GM19397 (cell line): Measurements from ENCODE around the gene ZNF629.

Experiments
- ATAC-seq: cut with Tn5 transposase; IDR thresholded peaks from one replicate; pipeline ENCODE4 v1.9.1; 2021; ENCODE audit warnings: mild to moderate bottlenecking, moderate library complexity; ENCODE audit not compliant: unreplicated experiment

Gene ZNF629

GRCh38 chr16:30786115-30786935 lies 680 bp downstream of the ZNF629 start:
- no peak for ATAC-seq

- no peak for ATAC-seq
Measured at GRCh38 chr16:30785126-30786106, 1.6 kb downstream of the ZNF629 start.

GRCh38 chr16:30784215-30784614 lies 2.8 kb downstream of the ZNF629 start:
- no peak for ATAC-seq

GRCh38 chr16:30783280-30784109 lies 3.5 kb downstream of the ZNF629 start:
- ATAC-seq = no peak

- ATAC-seq = no peak
Measured at GRCh38 chr16:30782486-30783279, 4.3 kb downstream of the ZNF629 start.

GRCh38 chr16:30780549-30780948 lies 6.5 kb downstream of the ZNF629 start:
- ATAC-seq = no peak

DNA sequence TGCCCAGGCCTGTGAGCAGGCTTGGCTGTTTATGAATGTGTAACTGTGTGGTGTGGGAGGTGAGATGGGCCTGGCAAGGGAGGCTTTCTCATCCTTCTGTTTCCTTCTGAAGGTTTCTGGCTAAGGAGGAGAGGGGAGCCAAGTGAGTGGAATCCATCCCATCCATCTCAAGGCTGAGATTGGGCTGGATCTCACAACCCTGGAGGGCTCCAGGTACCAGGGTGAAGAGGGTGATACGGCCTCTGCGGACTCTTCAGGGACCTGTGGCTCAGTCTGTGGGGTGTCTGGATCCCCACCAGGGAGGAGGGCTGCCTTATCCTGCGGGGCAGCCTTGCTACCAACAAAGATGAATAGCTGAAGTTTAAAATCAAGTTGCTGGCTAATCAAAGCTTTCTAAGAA lies 7.0 kb downstream of the ZNF629 start:
- ATAC-seq = no peak

- no peak for ATAC-seq
Measured at GRCh38 chr16:30779596-30779995, 7.4 kb downstream of the ZNF629 start.

DNA sequence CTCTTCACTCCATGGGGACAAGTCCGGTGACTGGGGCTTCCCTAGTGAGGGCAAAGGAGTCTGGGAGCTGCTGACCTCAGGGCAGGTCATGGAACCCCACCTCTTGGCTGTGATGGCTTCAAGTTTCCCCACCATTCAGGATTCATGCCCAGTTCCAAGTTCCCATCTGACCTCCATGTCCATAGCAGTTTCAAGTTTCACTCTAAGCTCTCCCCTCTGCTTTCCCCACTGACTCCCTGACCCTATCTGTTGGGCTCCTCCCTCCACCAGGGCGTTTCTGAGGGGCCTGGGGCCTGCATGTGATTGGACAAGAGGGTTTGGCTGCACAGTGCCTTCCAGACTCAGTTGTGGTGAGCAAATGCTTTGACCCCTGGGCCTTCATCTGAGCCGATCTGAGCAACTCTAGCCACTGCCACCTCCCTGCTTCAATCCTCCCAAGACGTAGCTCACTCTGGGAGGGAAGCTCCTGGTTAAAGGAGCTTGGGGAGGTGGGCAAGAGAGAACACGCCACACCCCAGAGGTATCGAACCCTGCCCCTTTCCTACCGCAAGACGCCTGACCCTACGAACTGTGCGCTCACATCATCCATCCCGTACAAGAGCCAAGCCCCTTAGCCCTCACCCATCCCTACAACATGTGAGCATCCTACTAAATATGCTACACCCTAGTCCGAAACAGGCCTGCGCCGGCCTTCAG lies 8.3 kb downstream of the ZNF629 start:
- ATAC-seq = no peak

GRCh38 chr16:30777591-30778297 lies 9.3 kb downstream of the ZNF629 start:
- ATAC-seq = no peak

DNA sequence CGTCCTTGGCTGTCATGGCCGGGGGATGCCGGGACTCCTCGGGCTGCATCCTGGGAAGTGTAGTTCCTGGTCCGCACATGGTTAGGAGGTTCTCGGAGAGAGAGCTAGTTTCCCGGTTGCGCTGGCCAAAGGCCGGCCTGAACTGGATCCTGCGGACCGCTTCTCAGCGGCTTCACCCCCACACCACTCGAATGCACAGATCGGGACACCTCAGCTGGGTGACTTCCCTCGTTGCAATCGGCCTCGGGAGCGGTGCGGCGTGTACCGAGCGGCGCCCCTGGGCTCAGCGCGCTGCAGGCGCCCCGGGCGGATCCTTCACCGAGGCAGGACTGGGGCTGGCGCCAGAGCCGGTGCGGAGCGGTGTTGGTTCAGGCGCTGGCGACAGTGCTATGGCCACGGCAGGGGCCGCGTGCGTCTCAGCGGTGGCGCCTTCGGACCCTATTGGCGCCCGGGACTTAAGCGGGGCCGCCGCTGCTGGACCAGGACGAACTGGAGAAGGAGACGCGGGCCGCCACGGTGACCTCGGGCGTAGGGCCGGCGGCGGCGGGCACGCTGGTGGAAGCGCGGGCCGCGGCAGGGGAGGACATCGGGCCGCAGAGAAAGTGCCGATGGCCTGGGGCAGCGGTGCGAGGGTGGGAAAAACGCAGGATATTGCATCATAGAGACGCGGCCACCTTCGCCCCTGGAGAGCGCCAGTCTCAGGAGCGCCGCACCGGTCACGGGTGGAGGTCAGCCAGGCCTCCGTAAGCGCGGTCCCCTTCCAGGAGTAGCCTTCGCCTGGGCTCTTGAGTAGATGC lies 11.4 kb downstream of the ZNF629 start:
- ATAC-seq = peak; percentile 47

DNA sequence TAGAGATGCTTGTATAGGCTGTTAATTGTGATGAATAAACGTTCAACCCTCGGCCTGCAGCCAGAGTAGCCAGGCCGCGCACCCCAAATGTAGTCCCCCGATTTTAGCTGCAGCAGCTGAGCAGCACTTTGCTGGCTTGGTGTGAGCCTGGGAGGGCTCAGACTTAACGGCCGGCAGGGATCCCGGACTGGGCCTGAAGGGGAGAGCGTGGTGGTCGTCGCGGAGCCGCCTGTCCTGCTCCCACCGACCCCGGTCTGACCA lies 11.9 kb downstream of the ZNF629 start:
- ATAC-seq = no peak

DNA sequence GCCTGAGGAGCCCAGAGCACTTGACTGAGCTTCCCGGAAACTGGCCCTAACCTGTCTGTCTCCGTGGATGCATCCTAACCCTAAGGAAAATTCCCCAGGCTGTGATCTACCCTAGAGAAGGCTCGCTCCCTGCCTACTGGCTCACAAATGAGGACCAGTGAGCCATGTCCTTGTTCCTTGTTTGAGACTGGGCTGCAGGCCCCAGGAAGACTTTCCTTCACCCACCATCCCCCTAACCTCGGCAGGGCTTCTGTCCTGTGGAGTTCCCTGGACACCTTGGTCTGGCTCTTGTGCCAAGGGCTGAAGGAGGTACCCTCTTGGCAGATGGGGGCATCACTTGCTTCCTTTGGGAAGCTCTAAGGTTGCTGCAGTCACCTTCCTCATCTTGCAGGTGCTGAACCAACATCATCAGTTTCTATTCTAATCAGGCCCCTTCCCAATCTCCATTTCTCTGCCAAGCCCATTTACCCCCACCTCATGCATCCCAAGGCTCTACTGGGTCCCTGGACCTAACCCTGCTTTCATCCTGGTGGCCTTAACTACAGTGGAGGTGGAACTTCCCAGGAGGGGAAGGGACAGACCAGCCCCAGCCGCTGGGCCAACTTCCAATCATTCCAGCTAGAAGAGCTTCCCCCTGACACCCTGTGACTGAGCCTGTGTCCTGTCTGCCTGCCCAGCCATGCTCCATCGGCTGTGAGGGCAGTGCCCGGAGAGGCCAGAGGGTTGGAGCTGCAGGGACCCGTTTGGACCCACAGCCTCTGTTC lies 12.5 kb downstream of the ZNF629 start:
- ATAC-seq = no peak

GRCh38 chr16:30773826-30774225 lies 13.2 kb downstream of the ZNF629 start:
- no peak for ATAC-seq

DNA sequence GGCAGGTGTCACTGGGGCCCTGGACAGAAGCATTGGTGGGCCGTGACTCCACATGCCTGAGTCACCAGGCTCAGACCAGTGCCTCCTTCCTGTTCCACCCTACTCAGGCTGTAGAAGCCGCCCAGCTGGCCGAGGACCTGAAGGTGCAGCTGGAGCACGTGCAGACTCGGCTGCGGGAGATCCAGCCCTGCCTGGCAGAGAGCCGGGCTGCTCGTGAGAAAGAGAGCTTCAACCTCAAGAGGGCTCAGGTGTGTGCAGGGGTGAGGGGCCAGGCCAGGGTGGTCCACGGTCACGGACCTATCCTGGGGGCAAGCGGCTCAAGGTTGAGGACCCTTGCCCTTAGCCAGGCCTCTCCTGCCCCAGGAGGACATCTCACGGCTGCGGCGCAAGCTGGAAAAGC lies 15.3 kb downstream of the ZNF629 start:
- ATAC-seq = no peak

GRCh38 chr16:30769379-30770089 lies 17.5 kb downstream of the ZNF629 start:
- ATAC-seq = no peak

GRCh38 chr16:30768583-30769181 lies 18.3 kb downstream of the ZNF629 start:
- no peak for ATAC-seq
